H1 (cell line): Measurements from ENCODE around the gene MYL3.

Experiments
- BCL11A ChIP-seq, 2 experiments: IDR thresholded peaks; one replicate each; pipeline ENCODE4 v1.6.1; 2011; ENCODE audit warnings: low read depth in 2 of 2, low read length in 2 of 2, mild to moderate bottlenecking in 2 of 2
- EP300 ChIP-seq, 2 experiments: IDR thresholded peaks; 1 replicate in 1 of 2; 2 replicates in 1 of 2; pipeline ENCODE4 v1.6.1; 2011 to 2012; ENCODE audit warnings: low read depth in 2 of 2, low read length in 2 of 2, mild to moderate bottlenecking in 2 of 2, borderline replicate concordance in 1 of 2, inconsistent platforms in 1 of 2, moderate library complexity in 1 of 2
- EZH2 ChIP-seq: fragments of 200-600 bp; sonication (generic); IDR thresholded peaks from 2 replicates; pipeline ENCODE4 v1.7.1; 2012; ENCODE audit warnings: low read depth, mild to moderate bottlenecking, moderate library complexity, low read length, inconsistent platforms; ENCODE audit not compliant: severe bottlenecking
- KDM4A ChIP-seq: IDR thresholded peaks from one replicate; pipeline ENCODE4 v1.7.1; 2012; ENCODE audit warnings: low read depth, mild to moderate bottlenecking, moderate library complexity, low read length, inconsistent platforms; ENCODE audit not compliant: severe bottlenecking
- MAX ChIP-seq: IDR thresholded peaks from 2 replicates; pipeline ENCODE4 v1.6.1; 2012; ENCODE audit warnings: inconsistent platforms
- POLR2A ChIP-seq, 2 experiments: IDR thresholded peaks; 1 replicate in 1 of 2; 2 replicates in 1 of 2; pipeline ENCODE4 v1.6.1; 2011; ENCODE audit warnings: low read depth in 2 of 2, low read length in 2 of 2, mild to moderate bottlenecking in 2 of 2; ENCODE audit errors: control extremely low read depth in 1 of 2
- RAD21 ChIP-seq, 2 experiments: IDR thresholded peaks in 1 of 2; conservative IDR thresholded peaks in 1 of 2; 2 replicates each; pipeline ENCODE4 v1.6.1; 2011; ENCODE audit warnings: low read depth in 2 of 2, low read length in 2 of 2, improper control_type of control experiment in 1 of 2, inconsistent platforms in 1 of 2, mild to moderate bottlenecking in 1 of 2, moderate library complexity in 1 of 2
- ZNF274 ChIP-seq: IDR thresholded peaks from 2 replicates; pipeline ENCODE4 v1.7.0; 2012; ENCODE audit warnings: low read length, borderline replicate concordance; ENCODE audit errors: extremely low read depth
- TF ChIP-seq, protein P1 (sequence below), 3 experiments: IDR thresholded peaks; 1 replicate in 2 of 3; 2 replicates in 1 of 3; pipeline versions ENCODE4 v1.5.1 to v1.6.1; 2011; ENCODE audit warnings: low read length in 3 of 3, mild to moderate bottlenecking in 3 of 3, inconsistent platforms in 2 of 3, low read depth in 1 of 3, moderate library complexity in 1 of 3; ENCODE audit not compliant: insufficient read depth in 1 of 3; ENCODE audit errors: control extremely low read depth in 1 of 3
- TF ChIP-seq, protein P2 (sequence below): IDR thresholded peaks from 2 replicates; pipeline ENCODE4 v1.6.1; 2012; ENCODE audit warnings: inconsistent platforms

DNA sequence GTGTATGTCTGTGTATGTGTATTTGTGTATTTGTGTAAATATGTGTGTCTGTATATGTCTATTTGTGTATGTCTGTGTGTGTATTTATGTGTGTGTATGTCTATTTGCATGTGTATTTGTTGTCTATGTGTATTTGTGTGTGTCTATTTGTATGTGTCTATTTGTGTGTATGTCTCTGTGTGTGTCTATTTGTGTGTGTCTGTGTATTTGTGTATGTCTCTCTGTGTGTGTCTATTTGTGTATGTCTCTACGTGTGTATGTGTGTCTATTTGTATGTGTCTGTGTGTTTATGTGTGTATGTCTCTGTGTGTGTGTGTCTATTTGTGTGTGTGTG is 44.7 kb upstream of the MYL3 start:
- TF ChIP-seq BCL11A (IDR thresholded peaks at IDR 0.05; ENCODE audit: low read depth in 2 of 2, low read length in 2 of 2) (no peak), EP300 (IDR thresholded peaks at IDR 0.05; ENCODE audit: borderline replicate concordance in 1 of 2, low read depth in 2 of 2, low read length in 2 of 2) (no peak), POLR2A (IDR thresholded peaks at IDR 0.05; ENCODE audit: control extremely low read depth in 1 of 2, low read depth in 2 of 2, low read length in 2 of 2) (no peak), ZNF274 (no peak), MAX (no peak), KDM4A (no peak), RAD21 (IDR thresholded peaks at IDR 0.05 in 1 of 2, conservative IDR thresholded peaks at IDR 0.05 in 1 of 2; ENCODE audit: low read depth in 2 of 2, low read length in 2 of 2) (no peak), EZH2 (no peak)
- TF ChIP-seq, protein P1, sequence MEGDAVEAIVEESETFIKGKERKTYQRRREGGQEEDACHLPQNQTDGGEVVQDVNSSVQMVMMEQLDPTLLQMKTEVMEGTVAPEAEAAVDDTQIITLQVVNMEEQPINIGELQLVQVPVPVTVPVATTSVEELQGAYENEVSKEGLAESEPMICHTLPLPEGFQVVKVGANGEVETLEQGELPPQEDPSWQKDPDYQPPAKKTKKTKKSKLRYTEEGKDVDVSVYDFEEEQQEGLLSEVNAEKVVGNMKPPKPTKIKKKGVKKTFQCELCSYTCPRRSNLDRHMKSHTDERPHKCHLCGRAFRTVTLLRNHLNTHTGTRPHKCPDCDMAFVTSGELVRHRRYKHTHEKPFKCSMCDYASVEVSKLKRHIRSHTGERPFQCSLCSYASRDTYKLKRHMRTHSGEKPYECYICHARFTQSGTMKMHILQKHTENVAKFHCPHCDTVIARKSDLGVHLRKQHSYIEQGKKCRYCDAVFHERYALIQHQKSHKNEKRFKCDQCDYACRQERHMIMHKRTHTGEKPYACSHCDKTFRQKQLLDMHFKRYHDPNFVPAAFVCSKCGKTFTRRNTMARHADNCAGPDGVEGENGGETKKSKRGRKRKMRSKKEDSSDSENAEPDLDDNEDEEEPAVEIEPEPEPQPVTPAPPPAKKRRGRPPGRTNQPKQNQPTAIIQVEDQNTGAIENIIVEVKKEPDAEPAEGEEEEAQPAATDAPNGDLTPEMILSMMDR (IDR thresholded peaks at IDR 0.05; ENCODE audit: control extremely low read depth in 1 of 3, insufficient read depth in 1 of 3, low read depth in 1 of 3, low read length in 3 of 3), result no peak
- TF ChIP-seq, protein P2, sequence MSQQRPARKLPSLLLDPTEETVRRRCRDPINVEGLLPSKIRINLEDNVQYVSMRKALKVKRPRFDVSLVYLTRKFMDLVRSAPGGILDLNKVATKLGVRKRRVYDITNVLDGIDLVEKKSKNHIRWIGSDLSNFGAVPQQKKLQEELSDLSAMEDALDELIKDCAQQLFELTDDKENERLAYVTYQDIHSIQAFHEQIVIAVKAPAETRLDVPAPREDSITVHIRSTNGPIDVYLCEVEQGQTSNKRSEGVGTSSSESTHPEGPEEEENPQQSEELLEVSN, result no peak
